ENCODE data around the gene ACOX3. TPM values are rescaled to one million over a fixed set of nuclear protein-coding genes. Genes with fewer than 3 reads are reported as not detected.

Gene ACOX3
- total and polyA plus RNA-seq, 9 of the 15 experiments (the other 6 are each of a cell fraction or from before 2014, with no cell fraction given), result 0.68 to 7.3 (median 3.7) TPM

DNA sequence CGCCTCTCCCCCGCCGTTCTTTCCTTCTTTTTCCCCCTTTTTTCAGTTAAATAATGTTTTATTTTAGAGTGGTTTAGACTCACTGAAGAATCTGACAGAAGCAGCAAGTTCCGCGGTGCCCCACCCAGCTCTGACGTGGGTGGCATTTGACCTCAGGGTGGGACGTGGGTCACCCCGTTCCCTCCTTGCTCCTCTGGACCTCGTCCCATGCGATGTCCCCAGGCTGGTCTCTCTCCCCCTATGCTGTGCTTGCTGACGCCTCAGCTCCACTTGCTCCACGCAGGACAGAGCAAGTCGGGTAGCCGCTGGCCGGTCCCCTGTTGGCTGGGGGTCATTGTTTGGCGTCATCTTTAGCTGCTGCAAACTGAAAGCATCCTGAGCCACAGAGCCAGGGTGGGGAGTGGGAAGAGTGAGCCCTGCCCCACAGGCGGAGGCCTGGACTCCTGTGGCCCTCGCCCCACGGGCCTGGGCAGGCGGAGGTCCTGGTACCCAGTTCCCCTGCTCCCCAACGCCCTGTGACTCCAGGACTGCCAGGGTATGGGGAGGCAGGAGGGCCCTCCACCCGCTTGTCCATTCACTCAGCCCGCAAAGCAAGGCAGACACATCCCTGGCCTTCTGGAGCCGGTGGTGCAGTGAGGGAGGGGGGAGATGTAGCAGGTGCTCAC lies 30.8 kb upstream of the ACOX3 start:
- H3K4me1 ChIP-seq (replicated peaks in 1 of 2; ENCODE audit: control insufficient read depth in 2 of 2, insufficient read depth in 2 of 2, low read length in 2 of 2), result peaks cover 0 to 37% of the 10 kb centered on the region in 2 experiments; a peak in 4 of 5 replicates
- in situ Hi-C loops (cut with MboI), result no loop called here
- no peaks in the 10 kb centered on the region for H3K27me3 ChIP-seq (ENCODE audit: control insufficient read depth in 2 of 2, insufficient read depth in 2 of 2, low read length in 2 of 2)
- no peaks in the 10 kb centered on the region for H3K79me2 ChIP-seq (ENCODE audit: control insufficient read depth, insufficient read depth, low read length)
- no peak overlapping the region for H3K4me3 ChIP-seq
- ATAC-seq (no peak), DNase-seq (ENCODE audit: extremely low read depth in 1 of 4, low spot score in 3 of 4) (no peak), FAIRE-seq (no peak)
- TF ChIP-seq POLR2G (IDR thresholded peaks at IDR 0.05; ENCODE audit: low read depth, low read length) (peak; percentile 28), ZNF707 (CRISPR knock-in tag; conservative IDR thresholded peaks at IDR 0.05) (no peak), EZH2 (IDR thresholded peaks at IDR 0.05; ENCODE audit: borderline replicate concordance, low read depth, low read length) (no peak), XRCC3 (IDR thresholded peaks at IDR 0.05) (no peak), POLR2AphosphoS5 (IDR thresholded peaks at IDR 0.05; ENCODE audit: control insufficient read depth, insufficient read depth, low read depth, low read length) (0 out of 2 replicates have a peak, but pooled peaks have one; percentile 9), ZNF436 (CRISPR knock-in tag; IDR thresholded peaks at IDR 0.05) (no peak)
- WGBS (ENCODE audit: insufficient coverage, low coverage, missing lambda C conversion rate), result 85% methylated on average over 14 of the region's 24 CpGs
- no peaks in the 10 kb centered on the region for H3K9me3 ChIP-seq (replicated peaks; ENCODE audit: control insufficient read depth, insufficient read depth, low read depth, low read length)
- no peak overlapping the region for H2AFZ ChIP-seq (ENCODE audit: low read depth, low read length)
- intact Hi-C loops (cut with micrococcal nuclease), result no loop called here
- no peaks in the 10 kb centered on the region for H3K9me1 ChIP-seq (ENCODE audit: control insufficient read depth, insufficient read depth, low read length)
- ChIA-PET CTCF (ENCODE audit: low intra/inter-chr PET ratio) (no interaction called here), POLR2A (interaction anchor here (0.6 to 1.7 kb wide), 5 partner anchors 17 to 210 kb away, joined by 3 to 9 read pairs (median 3); partner anchors contain the start of gene CPZ)
- H3K36me3 ChIP-seq (ENCODE audit: control insufficient read depth, insufficient read depth, low read length), result peaks cover 45% of the 10 kb centered on the region; the same call in 1 of the 3 replicates
- H3K27ac ChIP-seq (ENCODE audit: extremely low read depth, low read depth, low read length), result no peak overlapping the region
- H4K20me1 ChIP-seq (replicated peaks; ENCODE audit: control insufficient read depth, insufficient read depth, low read length), result 0 out of 2 replicates have a peak, but pooled peaks cover 3% of the 10 kb centered on the region
- no TSS peak for BruUV-seq (replicated peaks)
- no peak overlapping the region for H3K4me2 ChIP-seq (ENCODE audit: insufficient read depth, low read length)
- no peak overlapping the region; a peak in 1 of 4 replicates for H3K9ac ChIP-seq (ENCODE audit: insufficient read depth in 1 of 2, low read depth in 2 of 2, low read length in 2 of 2)

All from K562 (cell line).